NCI-H1048 (cell line): Measurements from ENCODE around the gene TMEM14C.
A peak's percentile ranks its signal among the peaks of the same experiment; 100 is the strongest.

Experiments used
- DNase-seq: peaks from one replicate; lab custom pipeline; 2025; lab: John Stamatoyannopoulos, UW

The TMEM14C gene

DNA sequence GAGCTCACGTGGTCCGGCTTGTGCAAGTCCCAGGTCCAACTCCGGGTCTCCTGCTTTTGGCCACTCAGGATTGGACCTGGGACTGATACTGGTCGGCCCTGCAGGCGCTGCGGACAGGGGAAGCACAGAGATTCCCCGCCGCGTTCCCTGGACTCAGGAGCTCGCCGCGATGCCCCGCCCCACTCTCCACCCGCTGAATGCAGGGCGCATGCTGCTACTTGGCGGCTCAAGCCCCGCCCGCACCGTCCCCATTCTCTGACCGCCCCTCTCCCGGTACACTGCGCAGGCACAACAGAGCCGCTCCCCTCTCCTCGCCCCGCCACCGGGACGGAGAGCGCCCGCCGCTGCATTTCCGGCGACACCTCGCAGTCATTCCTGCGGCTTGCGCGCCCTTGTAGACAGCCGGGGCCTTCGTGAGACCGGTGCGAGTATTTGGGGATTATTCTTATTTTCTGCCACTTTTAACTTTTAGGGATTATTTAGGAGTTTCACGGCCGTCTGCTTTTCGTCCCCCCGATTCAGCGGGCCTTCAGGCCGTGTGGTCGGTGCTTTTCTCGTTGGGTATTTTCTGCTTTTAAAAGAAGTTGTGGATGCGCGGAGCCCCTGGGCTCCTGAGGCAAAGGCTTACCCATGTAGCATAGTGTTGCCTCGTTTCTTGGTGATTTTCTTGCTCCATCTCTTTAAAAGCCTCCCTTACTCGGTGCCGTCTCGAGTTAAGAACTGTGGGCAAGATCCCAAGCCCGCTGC, at the start of gene TMEM14C:
TSS of gene TMEM14C (plus strand) at position 251 of the 747 bp plus-strand sequence. CDS start 1,544 bp downstream, outside the sequence.
- DNase-seq = peak; percentile 90

DNA sequence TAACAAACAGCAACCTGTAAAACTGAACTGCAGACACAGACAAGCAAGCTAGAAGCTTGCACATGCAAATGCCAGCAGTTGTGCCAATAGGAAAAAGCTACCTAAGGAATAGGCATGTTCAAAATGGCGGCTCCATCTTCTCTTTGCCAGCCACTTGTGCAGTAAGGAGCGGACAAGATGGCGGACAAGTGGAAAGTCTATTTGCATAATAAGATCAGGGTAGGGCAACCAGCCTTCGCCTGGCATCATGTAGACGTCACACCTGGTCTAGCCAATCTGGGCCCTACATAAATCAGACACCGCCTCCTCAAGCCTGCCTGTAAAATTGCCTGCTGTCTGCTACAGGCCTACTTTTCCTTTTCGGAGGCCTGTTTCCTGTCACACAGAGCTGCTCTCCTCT, 46.5 kb upstream of the TMEM14C start:
- no peak for DNase-seq

DNA sequence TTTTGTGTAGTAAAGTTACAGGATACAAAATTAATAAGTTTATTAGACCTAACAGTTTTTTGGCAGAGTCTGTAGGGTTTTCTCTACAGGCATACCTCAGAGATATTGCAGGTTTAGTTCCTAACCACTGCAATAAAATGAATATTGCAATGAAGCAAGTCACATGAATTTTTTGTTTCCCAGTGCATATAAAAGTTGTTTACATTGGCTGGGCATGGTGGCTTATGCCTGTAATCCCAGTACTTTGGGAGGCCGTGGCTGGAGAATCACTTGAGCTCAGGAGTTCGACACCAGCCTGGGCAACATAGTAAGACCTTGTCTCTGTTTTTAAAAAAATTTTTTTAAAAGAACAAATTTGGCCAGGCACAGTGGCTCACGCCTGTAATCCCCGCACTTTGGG, 44.4 kb upstream of the TMEM14C start:
- DNase-seq = no peak

DNA sequence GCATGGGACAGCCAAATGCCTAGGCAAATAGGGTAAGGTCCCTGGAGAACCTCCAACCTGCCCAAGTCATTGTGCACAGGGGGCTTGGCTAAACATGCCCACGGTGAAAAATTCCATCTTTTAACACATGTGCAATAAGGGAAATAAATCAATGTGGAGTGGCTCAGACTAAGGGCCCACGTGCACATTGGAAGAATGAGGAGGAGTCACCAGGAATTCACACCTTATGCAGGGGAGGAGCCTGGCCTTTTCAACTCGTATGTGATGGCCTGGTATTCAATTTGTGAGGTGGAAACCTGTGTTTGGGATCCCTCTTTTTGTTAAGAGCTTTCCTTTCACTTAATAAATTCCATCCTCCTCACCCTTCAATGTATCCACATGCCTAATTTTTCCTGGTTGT, 41.1 kb upstream of the TMEM14C start:
- DNase-seq = no peak

DNA sequence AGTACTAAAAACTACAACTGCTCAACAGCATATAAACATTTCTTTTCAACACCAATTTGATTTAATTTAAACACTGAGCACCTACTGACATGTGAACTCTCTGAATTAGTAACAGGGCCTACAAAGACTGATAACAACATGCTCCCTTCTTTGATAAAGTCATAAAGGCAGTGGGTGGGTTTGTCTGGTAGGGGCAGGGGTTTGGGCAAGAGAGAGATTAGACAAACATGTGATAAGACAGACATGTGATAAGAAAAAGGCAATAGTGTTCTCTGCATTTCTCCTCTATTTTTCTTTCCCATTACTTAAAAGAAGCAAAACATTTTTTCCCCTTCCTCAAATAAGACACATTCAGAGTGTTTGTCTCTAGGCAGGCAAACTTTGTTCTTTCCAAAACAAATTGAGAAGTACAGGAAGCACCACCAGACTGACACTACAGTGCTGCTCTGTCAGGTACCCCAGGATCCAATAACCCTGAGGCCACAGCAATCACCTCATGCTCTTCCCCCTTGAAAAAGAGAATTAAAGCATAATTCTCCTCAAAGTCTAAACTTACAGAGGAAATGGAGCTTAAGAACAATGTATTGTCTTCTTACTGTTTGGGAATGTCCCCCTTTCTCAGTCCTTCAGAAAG, 40.4 kb upstream of the TMEM14C start:
- DNase-seq = no peak

DNA sequence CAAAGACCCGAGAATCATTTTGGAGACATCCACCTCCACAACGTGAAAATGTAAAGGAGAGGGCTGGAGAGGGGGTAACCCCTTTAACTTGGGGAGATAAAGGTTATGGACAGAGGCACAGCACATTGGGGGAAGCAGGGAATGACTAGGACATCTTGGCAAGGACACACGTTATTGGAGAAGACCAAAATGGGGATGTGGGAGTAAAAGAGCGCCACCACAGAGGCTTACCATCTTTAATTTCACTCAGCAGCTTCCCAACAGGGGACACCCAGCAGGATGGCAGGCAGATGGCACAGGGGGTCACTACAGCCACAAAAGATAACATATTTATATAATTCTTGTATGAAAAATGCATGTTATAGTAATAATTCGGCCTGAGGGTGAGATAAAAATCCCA, 38.3 kb upstream of the TMEM14C start:
- no peak for DNase-seq

DNA sequence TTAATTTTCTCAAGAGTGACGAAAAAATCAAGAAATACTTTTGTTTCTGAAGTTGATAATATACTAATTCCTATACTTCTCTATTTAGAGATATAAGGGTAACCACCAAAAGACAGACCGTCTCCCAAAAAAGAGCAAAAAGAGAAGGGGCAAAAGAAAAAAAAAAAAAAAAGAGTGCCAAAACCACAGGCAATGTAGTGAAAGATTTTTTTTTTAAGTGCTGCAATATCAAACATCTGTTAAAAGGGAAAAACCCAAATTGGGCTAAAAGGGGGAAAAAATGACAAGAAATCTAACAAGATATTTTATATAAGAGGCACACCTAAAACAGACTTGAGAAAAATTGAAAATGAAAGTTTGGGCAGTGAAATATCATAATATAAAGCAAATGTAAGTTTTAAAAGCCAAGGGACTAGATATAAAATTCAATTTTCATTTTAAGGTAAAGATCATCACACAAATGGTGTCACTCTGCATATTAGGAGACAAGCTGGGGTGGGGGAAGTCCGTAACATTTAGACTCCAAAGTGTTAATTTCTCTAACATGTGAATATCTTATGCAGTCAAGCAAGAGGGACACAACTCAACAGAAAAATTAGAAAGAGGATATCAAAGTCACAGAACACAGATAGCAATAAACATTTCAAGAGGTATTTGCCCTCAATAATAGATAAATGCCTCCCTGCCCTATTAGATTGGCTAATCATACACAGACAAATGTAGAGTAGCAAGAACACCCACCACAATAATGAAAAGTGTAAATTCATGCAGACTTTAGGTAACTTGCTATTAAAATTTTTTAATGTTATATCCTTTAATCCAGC, 37.6 kb upstream of the TMEM14C start:
- DNase-seq = no peak

DNA sequence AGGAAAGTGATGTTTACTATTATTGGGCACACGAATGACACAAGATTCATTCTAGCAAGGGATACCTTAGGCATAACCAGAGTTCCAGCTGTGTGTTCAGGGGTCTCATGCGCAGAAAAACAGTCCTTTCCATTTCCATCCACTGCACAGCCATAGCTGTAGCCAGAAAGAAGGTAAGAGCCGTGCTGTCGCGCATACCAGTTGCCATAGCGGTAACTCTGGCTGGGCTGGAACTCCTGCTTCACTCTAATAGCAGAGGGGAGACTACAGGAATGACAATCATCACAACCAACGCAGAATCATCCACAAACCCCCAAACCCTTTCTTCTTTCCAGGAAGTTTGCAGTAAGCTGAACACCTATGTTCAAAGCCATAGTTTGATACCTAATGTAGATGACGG, 36.0 kb upstream of the TMEM14C start:
- no peak for DNase-seq

DNA sequence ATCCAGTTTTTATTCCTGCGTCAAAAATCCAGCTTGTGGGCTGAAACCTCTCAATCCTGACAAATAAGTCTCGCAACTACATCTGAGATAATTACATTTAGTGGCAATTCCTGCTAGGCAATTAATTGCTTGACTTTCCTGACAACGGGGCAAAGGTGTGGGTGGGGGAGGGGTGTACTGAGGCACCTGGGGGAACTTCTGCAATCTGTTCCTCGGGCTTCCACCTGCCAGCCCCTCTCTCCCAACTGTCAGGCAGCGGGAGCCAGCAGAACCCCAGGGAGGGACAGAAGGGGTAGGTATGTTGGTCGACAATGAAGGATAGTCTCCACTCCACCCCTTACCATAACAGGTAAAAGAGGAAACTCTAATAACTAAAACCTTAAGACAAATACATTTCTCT, 35.3 kb upstream of the TMEM14C start:
- DNase-seq = no peak

DNA sequence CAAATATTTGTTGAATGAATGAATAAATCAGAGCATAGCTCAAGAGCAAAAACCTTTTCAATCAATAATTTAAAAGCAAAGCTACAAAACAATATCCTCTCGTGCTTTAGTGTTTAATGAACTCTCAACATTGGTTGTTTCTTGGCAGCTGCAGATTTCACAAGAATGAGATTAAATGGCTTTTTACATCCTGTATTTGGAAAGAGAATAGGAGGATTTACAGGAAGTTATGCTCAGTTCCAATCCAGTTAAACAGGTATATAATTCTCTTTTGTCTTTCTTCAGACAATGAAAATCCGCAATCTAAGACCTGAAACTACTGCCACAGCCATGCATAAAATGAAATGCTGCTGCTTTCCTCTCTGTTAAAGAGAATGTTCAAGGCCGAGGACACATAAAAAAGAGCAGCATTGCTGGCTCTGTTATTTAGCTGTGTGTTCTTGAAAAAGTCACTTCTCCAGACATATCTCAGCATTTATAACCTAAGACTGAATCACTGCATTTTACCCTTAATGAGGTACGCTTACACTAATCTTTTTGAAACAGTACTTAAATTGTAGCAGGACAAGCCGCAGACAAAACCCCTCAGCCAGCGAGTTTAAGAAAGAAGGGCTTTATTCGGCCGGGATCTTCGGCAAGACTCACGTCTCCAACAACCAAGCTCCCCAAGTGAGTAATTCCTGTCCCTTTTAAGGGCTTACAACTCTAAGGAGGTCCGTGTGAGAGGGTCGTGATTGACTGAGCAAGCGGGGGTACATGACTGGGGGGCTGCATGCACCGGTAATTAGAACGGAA, 32.0 kb upstream of the TMEM14C start:
- DNase-seq = no peak

DNA sequence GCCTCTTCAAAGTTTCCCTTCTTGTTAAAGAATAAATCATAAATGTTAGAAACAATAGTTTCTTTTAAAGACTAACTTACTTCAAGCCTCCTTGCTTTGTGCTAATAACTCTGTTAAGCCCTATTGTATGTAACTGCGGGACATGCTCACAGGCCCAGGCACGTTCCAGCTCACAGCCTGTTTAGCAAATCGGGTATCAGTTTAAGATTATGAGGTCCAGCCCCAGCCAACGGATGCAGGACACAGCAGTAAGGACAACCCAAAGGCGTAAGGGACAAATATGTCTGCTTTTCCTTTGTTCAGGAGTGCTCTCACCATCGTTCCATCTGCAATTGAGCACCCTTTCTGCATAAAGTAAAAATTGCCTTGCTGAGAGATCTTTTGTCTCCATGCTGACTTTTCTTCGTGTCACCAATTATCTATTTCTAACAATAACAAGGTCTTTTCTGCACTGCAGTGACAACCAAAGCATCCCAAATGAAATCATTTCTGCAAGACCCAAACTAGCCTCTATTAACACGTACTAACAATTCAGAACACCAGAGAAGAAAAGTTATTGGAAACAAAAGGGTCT, 29.8 kb upstream of the TMEM14C start:
- DNase-seq = no peak

DNA sequence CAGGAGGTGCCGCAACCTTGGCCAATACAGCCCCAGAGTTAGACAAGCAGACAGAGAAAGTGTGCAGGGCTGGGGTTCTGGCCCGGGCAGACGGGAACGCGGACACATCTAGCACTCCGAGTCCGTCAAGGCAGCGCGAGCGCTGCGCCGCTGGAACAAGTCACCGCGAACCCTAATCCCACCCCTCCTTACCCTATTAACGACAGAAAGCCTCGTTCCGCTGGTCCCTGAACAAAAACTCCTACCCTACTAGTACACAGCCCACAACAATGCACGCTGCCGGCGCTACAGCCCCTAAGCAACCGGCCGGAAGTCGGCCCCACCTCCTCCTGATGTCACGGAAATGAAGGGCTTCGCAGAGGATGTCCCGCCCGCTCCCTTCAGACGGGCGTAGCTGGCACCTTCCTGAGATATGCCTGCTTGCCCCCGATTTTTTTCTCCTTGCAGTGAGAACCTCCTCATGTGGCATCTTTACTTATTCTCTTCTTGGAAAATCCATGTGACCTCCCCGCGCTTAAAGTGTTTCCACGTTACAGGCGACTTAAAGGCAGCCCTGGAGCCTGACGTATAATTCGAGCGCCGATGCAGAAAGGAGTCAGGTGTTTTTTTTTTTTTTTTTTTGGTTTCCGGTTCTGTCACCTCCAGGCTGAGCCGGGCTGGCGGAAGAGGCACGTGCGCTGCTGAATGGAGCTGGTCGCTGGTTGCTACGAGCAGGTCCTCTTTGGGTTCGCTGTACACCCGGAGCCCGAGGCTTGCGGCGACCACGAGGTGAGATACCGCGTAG, 28.4 kb upstream of the TMEM14C start, which contains the start of the genes C6orf52 and PAK1IP1:
TSS of gene C6orf52 (minus strand) at position 315 of the 784 bp plus-strand sequence. CDS start 7,066 bp downstream, outside the sequence.
TSS of gene PAK1IP1 (plus strand) at position 671 of the 784 bp plus-strand sequence. CDS start at position 685, 14 bp downstream.
- DNase-seq = peak; percentile 82

DNA sequence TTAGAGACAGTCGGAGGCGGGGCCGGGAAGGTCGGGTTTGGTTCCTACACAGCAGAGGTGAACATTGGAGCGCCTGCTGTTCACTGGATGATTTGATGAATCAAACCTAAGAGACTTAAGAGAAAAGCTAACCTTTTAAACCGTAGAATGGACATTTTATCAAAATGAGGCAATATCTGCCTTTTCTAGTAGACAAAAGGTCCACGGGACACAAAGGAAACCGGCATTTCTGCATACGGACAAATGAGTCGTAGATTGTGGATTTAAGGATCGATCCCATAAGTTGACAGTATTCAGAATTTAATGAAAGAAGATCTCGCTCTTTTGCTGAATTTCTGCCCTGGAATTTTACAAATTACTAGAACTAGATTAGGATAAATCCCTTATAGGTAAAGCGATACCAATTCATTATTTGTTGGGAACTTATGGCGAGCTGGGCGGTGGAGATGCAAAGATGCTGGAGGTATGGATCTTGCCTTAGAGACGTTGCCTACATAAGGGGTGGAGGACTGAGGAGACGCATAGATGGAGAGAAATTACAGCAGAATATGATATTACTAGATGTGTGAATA, 27.7 kb upstream of the TMEM14C start:
- no peak for DNase-seq

DNA sequence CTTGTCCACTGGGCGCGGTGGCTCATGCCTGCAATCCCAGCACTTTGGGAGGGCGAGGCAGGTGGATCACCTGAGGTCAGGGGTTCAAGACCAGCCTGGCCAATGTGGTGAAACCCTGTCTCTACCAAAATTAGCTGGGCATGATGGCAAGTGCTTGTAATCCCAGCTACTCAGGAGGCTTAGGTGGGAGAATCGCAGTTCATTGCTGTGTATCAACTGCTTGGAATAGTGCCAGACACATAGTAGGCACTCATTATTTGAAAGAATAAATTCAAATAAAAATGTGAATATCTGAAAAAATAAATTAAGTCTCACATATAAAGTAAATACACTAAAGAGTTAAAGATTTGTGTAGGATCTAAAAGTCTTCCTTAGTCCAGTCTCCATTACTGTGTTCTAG, 26.2 kb upstream of the TMEM14C start:
- no peak for DNase-seq

DNA sequence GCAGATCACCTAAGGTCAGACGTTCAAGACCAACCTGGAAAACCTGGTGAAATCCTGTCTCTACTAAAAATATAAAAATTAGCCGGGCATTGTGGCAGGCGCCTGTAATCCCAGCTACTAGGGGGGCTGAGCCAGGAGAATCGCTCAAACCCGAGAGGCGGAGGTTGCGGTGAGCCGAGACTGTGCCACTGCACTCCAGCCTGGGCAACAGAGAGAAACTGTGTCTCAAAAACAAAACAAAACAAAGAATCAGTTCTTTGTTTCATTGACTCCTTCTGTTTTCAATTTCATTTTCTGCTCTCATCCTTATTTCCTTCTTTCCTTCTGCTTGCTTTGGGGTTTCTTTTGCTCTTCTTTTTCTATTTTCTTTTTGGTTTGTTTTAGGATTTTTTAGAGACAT, 8.9 kb upstream of the TMEM14C start:
- no peak for DNase-seq

DNA sequence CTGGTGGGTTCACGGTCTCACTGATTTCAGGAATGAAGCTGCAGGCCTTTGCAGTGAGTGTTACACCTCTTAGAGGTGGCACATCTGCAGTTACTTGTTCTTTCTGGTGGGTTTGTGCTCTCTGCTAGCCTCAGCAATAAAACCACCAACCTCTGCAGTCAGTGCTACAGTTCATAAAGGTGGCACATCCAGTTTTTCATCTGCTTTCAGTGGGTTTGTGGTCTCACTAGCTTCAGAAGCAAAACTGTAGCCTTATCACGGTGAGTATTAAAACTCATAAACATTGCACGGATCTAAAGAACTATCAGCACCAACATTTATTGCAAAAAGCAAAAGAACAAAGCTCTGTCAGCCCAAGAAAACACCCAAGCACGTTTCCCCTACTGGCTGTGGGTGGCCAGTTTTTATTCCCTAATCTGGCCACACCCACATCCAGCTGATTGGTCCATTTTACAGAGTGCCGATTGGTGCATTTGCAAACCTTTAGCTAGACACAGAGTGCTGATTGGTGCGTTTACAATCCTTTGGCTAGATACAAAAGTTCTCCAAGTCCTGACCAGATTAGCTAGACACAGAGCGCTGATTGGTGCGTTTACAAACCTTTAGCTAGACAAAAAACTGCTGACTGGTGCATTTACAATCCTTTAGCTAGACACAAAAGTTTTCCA, 3.4 kb upstream of the TMEM14C start:
- no peak for DNase-seq

DNA sequence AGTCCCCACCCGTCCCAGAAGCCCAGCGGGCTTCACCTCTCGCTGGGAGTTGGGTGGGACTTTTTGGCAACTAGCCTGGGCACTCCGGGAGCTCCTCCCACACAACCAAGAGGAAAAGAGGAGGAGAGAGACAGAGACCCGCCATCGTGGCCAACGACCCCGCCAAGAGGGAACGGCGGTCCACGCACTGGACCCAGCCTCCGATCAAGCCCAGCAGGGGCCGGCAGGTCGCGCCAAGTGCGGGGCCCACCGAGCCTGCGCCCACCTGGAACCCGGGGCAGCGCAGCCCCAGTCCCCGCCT, 3.0 kb upstream of the TMEM14C start:
- no peak for DNase-seq

DNA sequence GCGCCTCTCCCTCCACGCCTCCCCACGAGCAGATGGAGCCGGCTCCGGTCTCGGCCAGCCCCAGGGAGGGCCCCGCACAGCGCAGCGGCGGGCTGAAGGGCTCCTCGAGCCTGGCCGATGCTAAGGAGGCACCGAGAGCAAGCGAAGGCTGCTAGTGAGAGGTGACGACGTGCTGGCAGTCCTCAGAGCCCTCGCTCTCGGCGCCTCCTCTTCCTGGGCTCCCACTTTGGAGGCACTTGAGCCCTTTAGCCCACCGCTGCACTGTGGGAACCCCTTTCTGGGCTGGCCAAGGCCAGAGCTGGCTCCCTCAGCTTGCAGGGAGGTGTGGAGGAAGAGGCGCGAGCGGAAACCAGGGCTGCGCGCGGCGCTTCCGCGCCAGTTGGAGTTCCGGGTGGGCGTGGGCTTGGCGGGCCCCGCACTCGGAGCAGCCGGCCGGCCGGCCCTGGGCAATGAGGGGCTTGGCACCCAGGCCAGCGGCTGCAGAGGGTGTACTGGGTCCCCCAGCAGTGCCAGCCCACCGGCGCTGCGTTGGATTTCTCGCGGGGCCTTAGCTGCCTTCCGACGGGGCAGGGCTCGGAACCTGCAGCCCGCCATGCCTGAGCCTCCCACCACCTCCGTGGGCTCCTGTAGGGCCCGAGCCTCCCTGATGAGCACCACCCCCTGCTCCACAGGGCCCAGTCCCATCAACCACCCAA, 2.5 kb upstream of the TMEM14C start:
- no peak for DNase-seq
